DMS153 treated with DMSO at 0.1 percent for 48 hours (cell line): ENCODE results near the gene GNAS.
A peak's percentile ranks its signal among the peaks of the same experiment; 100 is the strongest.

Source experiments
- DNase-seq: peaks from one replicate; lab custom pipeline; 2025; ENCODE audit not compliant: unreplicated experiment; lab: John Stamatoyannopoulos, UW

GNAS gene

DNA sequence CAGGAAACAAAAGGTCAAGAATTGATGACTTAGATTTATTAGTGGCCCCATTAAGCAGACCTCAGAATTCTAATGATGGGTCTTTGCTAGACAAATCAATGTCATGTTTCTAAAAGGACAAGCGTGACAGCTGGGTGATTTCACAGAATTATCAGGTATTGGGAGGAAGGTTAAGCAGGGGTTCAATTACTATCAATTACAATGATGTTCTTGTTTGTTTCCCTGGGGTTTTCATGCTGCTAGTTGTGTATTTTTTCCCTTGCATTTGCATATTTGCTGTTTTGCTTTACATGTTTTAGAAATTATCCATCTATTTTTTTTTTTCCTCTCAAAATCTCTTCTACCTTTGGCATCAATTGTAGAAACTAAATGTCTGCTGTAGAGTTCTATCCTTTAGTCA, 27.9 kb downstream of the GNAS start:
- DNase-seq = no peak

DNA sequence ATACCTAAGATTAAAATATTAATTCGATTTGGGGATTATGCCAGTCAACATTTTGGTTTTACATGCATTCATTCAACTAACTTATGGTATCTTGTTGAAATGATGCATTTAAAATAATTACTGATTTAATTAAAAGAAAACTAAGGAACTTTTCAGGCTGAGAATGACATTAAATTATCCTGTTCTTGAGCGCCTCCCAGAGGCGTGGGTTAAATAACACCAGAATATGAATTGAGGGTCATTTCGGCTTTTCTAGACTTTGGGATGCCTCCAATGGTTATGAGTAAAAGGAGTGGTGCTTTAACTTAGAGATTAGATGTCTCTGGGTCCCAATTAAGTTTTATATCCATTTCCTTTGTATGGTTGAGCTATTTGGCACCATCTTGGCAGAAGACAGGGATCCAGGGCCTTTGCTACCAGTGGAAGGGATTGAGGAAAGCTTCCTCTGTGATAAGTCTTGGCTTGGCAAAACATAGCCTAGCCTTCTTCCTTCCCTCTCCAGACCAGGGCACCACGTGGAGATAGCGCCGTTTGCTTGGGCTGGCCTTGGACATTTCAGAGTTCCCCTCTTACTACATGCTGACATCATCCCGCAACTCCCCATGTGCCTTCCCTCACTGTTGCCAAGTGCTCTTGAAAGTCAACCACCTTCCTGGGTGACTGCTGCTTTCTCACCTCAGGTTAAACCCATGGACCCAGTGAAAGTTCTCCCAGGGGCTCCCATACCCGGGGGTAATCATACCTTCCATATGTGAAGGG, 28.7 kb downstream of the GNAS start:
- no peak for DNase-seq

DNA sequence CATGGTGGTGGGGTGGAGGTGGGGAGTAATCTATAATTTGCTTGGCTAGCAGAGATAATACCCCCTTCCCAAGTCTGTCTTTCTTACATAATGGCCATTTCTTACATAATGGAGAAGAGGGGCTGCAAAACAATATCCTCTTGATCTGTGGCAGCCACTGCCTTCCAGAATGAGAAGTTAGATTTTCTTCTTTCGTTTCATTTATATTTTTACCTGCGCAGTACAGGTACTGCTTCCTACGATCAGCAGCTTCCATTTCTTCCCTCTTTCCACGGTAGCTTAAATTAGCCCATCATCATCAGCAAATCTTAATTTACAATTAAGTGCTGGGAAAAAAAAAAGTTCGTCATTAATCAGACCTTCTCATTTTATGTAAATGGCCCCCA, 30.2 kb downstream of the GNAS start:
- DNase-seq = no peak

DNA sequence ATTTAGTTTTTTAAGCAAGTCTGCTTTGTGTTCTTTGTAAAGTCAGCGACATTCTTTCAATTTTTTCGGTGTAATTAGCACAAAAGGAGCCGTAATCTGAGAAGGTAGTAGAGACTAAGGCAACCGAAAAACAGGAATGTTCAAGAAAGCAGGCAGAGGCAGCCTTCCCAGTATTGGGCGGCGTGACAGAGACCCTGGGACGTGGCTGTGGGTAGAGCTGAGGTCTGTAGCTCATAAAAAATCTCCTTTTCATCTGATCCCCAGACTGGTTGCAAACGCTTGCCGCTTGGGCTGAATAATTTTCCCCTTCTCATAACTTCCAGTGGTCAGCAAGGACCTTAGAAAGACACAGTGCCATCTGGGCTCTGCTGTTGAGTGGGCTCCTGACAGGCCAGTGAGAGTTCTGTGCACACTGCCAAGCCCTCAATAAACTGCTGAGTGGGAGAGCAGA, 30.8 kb downstream of the GNAS start:
- DNase-seq = no peak

DNA sequence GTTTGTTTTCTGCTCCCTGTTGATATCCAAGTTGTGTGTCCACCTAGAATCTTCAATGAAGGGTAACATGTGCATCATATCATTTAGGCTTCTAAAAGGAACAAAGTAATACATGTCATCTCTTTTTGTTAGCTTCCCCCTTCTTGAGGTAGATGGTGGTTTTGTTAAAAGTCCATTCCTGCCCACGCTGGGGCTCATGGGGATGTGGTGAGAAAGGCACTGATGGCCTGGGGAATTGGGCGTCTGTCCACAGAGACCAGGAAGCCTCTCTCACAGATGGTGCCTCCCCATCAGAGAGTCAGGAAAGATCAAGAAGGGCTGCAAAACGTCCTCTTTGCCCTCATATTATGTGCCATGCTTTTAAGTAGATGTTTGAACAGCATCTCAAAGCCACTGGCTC, 32.5 kb downstream of the GNAS start:
- no peak for DNase-seq

DNA sequence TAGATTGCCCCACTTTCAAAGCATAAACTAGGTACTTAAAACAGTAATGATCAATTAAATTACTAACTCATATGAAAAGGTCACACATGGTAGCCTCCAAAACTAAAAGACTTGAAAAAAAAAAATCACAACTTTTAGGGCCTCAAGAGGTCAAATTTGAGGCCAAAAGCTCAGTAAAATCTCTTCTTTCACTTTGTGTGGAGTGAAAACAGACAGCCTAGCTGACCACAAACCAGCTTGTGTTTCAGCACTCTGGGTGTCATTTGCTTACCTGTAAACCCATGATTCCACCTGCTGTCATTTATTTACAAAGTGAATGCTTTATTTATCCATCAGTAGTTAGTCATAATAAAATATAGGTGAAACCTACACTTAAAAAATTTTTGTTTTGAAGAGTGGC, 34.0 kb downstream of the GNAS start:
- DNase-seq = no peak

DNA sequence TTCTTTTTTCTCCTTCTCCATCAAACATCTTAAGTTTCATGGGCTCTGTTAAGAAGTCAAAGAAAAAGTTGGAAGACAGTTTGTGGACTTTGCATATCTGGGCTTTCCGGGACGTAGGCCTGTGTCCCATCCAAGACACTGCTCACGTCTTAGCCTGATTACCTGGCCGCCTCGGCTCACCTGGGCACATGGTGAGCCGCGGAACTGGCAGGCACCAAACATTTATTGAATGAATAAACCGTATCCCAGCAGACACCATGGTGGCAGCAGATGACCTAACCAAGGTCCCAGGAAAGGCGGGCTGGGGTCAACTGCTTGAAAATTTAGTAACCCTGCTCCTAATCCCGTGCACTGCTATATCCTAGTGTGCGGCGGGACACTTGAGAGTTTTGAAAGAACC, 35.6 kb downstream of the GNAS start:
- DNase-seq = no peak

DNA sequence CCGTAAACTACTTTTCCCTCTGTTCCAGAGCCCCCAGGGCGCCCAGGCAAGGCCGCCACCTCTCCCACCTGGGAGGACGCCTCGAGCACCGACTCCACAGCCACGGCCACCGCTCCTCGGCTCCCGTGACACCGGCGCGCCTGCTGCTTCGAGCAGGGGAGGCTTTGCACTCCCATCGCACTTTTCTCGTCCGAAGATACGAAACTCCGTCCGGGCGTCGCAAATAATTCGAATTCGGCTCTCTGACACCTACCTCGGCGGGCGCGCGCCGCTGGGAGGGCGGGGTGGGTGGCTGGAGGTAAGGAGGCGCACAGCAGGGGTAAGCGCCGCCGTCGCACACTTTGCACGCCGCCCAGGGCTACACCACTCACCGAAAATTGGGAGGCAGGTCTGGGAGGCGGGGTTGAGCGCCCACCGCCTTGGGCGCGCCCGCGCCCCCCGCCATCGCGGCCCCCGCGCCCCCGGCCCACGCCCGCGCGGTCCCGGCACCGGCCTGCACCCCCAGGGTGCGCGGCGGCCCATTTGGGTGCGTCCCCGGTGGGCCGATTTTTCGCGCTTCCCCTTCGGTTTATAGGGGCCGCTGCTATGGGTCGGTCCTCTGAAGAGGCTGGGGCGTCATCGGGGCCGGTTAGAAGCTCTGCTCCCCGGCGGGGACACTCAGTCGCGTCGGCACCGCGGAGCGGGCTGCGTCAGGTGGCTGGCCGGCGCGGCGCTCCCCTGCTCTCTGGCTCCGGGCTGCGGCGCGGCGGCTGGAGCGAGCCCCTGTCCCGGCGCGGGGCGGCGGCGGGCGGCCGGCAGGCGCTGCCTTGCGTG, 36.2 kb downstream of the GNAS start:
- peak; percentile 9 for DNase-seq

DNA sequence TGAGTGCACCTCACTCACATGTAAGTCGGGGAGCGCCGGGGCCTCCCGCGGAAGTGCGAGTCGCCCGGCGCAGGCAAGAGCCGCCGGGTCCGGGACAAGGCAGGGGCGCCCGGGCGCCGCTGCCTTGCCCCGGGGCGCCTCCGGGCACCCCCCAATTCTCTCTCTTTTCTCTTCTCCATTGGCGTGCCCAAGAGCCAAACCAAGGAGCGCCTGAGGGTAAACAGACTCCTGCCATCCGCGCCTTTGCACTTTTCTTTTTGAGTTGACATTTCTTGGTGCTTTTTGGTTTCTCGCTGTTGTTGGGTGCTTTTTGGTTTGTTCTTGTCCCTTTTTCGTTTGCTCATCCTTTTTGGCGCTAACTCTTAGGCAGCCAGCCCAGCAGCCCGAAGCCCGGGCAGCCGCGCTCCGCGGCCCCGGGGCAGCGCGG, 36.8 kb downstream of the GNAS start:
- no peak for DNase-seq

DNA sequence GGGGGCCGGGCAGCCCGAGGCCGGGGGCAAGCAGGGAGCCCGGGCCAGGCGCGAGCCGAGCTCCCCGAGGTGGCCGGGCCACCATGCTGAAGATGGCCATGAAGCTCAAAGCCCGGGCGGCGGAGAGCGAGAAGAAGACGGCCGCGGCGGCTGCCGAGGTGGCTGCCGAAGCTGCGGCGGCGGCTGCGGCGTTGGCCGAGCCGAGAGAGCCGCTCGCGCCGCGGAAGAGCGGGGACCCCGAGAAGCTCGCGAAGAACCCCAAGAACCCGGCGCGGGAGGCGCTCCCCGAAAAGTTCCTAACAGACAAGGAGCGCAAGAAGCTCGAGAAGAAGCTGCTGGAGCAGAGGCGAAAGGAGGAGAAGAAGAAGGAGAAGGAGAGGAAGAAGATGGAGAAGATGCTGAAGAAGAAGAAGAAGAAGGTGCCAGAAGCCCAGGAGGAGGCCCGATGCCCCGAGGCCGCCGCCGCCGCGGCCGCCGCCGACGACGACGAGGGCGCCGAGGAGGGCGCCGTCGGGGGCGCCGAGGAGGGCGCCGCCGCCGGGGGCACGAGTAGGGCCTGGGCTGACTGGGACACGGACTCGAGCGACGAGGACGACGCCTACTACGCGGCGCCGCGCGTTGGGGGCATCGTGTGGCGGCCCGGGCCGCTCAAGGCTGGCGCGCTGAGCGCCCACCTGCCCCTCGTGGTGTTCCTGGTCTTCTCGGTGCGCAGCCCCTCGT, 37.4 kb downstream of the GNAS start:
- DNase-seq = no peak

DNA sequence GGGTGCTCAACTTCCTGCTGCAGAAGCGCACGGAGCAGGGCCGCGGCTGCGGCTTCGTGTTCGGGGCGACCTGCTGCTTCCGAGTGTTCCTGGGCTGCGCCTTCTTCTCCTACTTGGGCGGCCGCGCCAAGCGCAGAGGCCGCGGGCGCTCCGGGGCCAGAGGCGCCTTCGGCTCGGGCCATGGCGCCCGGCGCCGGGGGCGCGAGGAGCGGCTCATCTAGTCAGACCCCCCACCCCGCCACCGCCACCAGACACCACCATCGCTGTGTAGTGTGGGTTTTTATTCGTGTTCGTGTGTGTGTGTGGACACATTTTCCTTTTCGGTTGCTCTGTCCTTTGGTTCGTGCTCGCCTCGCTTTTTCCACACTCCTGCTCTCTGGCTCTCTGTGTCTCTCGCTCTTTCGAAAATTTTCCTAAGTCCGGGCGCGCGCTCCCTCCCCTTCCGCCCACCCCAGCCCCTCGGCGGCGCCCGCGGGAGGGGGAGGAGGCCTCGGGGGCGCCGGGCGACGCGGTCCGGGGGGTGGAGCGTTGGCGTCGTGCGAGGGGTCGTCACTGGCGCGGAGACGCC, 38.1 kb downstream of the GNAS start:
- DNase-seq = peak; percentile 26

DNA sequence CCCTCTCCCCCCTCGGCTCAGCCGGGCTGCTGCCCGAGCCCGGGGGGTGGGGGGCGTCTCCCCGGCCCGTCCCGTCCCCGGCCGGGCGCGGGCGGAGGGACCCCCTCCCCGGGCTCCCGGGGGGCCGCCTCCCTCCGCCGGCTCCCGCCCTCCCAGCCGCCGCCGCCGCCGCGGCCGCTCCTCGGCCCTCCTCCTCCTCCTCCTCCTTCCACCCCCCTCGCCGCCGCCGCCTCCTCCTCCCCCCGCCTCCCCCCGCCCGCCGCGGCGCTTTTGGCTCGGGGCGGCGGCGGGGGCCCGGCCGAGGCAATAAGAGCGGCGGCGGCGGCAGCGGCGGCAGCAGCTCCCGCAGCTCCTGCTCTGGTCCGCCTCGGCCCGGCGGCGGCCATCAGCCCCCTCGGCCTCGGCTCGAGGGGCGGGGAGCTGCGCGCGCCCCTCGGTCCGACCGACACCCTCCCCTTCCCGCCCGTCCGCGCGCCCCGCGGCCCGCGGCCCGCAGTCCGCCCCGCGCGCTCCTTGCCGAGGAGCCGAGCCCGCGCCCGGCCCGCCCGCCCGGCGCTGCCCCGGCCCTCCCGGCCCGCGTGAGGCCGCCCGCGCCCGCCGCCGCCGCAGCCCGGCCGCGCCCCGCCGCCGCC, 38.7 kb downstream of the GNAS start:
- peak; percentile 11 for DNase-seq

DNA sequence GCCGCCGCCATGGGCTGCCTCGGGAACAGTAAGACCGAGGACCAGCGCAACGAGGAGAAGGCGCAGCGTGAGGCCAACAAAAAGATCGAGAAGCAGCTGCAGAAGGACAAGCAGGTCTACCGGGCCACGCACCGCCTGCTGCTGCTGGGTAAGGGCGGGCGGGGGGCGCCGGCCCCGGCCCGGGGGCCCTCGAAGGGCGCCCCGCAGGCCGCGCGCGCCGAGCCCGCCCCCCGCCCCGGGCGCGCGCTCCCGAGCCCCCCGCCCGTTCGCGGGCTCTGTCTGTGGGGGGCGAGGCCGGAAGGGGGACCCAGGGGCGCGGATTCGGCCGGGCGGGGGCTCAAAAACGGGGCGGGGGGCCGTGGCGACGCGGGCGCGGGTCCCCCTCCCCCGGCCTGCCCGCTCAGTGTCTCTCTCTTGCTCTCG, 39.2 kb downstream of the GNAS start:
- DNase-seq = no peak

DNA sequence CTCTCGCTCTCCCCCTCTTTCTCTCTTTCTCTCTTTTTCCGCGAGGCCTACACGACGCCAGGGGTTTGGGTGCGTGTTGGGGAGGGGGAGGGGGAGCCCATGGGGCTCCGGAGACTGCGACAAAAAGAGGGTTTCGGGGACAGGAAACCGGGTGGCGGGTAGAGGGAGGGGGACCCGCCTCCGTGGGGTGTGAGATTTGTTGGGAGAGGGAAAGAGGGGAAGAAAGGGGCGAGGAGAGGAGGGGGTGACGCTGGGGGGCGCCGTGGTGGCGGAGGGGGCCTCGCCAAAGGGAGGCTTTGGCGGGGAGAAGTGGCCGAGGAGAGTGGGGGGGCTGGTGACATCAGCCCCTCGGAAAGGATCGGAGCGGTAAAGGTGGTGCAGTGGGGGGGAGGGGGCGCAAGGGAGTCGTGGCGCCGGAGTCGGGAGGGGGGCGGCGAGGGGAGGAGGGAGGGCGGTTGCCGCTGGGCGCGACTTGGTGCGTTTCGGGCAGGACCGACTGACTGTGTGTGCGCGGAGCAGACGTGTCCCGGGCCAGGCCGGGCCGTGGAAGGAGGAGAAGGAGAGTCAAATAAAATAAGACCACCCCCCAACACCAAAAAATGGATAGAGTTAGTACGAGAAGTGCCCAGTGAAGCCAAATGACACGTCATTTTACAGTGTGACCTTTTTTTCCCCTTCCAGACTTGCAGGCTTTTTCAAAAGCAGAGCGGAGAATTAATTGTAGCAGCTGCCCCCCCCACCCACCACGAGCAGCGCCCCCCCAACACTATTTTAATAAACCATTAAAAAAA, 39.8 kb downstream of the GNAS start:
- DNase-seq = peak; percentile 48

DNA sequence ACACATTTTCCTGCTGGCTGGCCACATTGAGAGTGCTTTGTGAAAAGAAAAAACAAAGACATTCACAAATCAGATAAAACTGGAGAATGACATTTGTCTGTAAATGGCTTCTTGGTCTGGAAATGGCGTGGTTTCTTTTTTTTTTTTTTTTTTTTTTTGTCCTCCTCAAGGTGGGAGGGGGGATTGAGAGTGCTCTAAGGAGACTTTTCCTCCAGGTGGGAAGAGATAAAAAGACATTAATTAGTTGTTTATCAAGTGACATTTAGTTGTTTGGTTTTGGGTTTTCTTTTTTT, 40.4 kb downstream of the GNAS start:
- no peak for DNase-seq

DNA sequence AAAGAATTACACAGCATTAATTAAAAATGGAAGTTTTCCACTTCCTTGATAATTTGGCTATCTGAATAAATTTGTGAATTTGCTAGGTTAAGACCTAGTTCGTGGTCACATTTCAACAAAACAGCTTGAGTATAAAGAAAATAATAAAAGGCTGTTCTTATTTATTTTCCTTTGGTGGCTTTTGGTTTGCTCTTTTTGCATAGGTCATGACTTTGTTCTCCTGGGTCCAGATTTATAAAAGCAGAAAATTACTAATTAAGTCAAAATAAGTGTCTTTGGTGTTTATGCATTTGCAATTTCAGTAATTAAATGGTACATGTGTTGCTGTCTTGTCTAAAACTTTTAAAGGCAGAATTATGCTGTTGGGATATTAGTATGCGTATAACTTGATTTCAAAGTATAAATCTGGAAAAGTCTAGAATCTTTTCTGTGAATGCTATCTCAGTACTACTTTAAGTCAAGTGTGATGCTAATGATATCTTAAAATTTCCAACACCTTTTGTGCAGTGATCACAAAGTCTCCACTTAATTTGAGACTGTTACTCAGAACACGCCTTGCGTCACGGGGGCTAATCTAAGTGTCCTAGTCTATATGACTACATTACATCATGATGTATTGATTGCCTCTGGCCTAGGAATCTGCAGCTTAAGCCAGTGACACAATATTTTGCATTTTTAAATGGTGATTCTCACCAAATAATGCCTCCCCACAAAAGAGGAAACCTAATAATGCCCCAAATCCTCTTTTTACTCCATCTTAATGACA, 41.0 kb downstream of the GNAS start:
- no peak for DNase-seq

DNA sequence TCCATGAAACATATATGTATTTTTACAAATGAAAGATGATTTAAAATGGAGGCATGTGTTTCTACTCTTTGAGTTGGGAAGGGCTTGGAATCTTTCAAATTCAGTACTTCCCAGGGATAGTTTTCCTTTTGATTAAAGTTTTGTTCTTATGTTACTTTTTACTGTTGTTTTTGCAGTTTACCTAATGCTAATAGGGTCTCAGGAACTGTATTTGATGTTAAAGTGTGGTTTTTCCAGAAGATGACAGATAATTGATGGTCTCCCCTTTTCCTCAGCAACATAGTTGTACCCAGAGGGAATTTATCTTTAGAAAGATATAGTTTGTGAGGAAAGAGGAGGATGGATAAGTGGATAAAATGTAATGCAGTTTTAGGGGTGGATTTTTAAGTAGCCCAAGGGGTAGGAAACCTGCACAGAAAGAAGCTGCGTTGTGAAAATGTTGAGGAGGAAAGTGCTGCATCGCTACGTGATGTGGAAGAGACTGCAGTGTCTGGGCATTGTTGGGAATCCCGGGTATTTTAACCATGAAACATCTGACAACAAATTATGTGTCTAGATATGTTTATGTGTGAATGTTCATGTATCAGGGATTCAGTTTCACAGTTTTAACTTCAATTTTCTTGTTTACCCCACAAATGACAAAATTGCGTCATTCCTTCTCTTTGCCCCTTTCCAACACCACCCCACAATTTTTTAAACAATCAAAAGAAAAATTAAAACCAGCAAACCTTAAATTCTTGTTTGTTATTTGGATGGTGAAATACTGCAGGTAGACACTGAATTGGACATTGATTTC, 42.3 kb downstream of the GNAS start:
- no peak for DNase-seq

DNA sequence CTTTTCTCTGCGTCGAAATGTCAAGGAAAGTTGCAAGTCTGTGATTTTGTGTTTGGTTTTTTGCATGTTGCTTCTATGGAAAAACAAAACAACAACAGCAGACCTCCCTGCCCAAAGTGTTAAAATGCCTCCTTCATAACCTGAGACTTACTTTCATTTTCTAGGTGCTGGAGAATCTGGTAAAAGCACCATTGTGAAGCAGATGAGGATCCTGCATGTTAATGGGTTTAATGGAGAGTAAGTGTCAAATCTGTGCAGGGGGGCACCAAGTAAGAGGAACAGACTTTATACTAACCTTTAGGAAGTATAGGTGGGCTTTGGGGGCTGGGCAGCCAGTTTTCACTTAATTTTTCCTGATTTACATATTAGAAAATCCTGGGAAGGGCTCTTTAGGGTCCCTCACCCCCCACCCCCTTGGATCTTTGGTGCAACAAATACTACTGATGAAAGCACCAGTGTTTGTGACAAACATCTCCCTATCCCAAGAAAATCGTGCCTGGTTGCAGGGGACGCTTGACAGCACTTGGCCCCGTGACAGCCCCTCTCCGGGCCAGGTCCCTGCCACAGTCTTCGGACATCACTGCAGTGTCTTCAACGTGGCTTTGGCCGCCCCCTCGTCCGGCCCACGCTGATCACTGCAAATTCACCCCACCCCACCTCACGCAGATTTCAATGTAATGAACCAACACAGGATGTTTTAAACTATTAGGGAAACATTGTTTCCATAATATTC, 43.1 kb downstream of the GNAS start:
- DNase-seq = no peak
